A549 (cell line): ENCODE data around the gene MDH2. TPM values are rescaled to one million over a fixed set of nuclear protein-coding genes. Genes with fewer than 3 reads are reported as not detected.
"Not testable (repeated sequence)": the region's sequence is repeated elsewhere in the genome, so short reads cannot be mapped to it uniquely, and the experiment has no call there.

ENCODE experiments used
- ATAC-seq, 2 experiments: fragments of 200-7000 bp in 1 of 2; fragments of >200 bp in 1 of 2; cut with Nextera tagmentation in 1 of 2; cut with Tn5 transposase in 1 of 2; 3 replicates each; pipeline versions ENCODE4 v1.8.0 to v1.9.1; 2018 to 2020; ENCODE audit warnings: mild to moderate bottlenecking in 1 of 2, moderate library complexity in 1 of 2
- CTCF ChIA-PET: fragments of 300-600 bp; sonication (Branson Sonifier 250); formaldehyde crosslinking; extraction: SDS; loops from one replicate; lab custom pipeline; 2021; ENCODE audit warnings: antibody characterized with exemption, inconsistent platforms; lab: Yijun Ruan, JAX
- POLR2A ChIA-PET: fragments of 350-600 bp; formaldehyde crosslinking; extraction: SDS; loops from one replicate; lab custom pipeline; 2021; ENCODE audit warnings: antibody characterized with exemption, inconsistent platforms; lab: Yijun Ruan, JAX
- DNase-seq, 2 experiments: peaks; one replicate each; pipeline versions ENCODE4 v3.0.0 to v3.0.0-alpha.2; 2011 to 2016; ENCODE audit warnings: low read depth in 1 of 2, low spot score in 1 of 2
- FAIRE-seq: peaks from 2 replicates; lab custom pipeline; 2011; peaks lifted over from hg19 to GRCh38; lab: Jason Lieb, UNC
- H3K27ac ChIP-seq, 2 experiments: fragments of >200 bp; sonication (Bioruptor Twin); formaldehyde crosslinking; 3 replicates each; pipeline ENCODE4 v1.5.1; 2016 to 2017
- H3K4me1 ChIP-seq: fragments of >200 bp; sonication (Bioruptor Twin); formaldehyde crosslinking; 3 replicates; pipeline ENCODE4 v1.6.1; 2016
- H3K4me2 ChIP-seq: fragments of >200 bp; sonication (Bioruptor Twin); formaldehyde crosslinking; 3 replicates; pipeline ENCODE4 v1.6.1; 2016
- H3K4me3 ChIP-seq: fragments of >200 bp; sonication (Bioruptor Twin); formaldehyde crosslinking; 3 replicates; pipeline ENCODE4 v1.5.1; 2016
- H3K9me3 ChIP-seq: fragments of >200 bp; sonication (Bioruptor Twin); formaldehyde crosslinking; 3 replicates; pipeline ENCODE4 v1.6.1; 2016
- ATOH8 ChIP-seq: fragments of 250-450 bp; sonication (Bioruptor Pico); IDR thresholded peaks from 2 replicates; pipeline ENCODE4 v1.5.0; 2020; ENCODE audit warnings: low read depth, mild to moderate bottlenecking, moderate library complexity
- EP300 ChIP-seq, 2 experiments: fragments of >200 bp; sonication (Bioruptor Twin); formaldehyde crosslinking; IDR thresholded peaks; 2 replicates in 1 of 2; 3 replicates in 1 of 2; pipeline ENCODE4 v1.6.1; 2016 to 2017
- FOSL2 ChIP-seq, 2 experiments: fragments of 450-650 bp in 1 of 2; fragments of >200 bp in 1 of 2; sonication (Bioruptor Twin) in 1 of 2; formaldehyde crosslinking; IDR thresholded peaks; 2 replicates each; pipeline versions ENCODE4 v1.5.0 to v1.6.1; 2016 to 2020; ENCODE audit warnings: mild to moderate bottlenecking in 1 of 2, moderate library complexity in 1 of 2
- GATA3 ChIP-seq: IDR thresholded peaks from 2 replicates; pipeline ENCODE4 v1.6.1; 2012; ENCODE audit warnings: borderline replicate concordance
- HMGXB4 ChIP-seq: fragments of 250-450 bp; sonication (Bioruptor Pico); IDR thresholded peaks from 2 replicates; pipeline ENCODE4 v1.5.0; 2021; ENCODE audit warnings: mild to moderate bottlenecking, moderate library complexity, borderline replicate concordance
- KDM1A ChIP-seq: fragments of 200-600 bp; sonication (generic); IDR thresholded peaks from 2 replicates; pipeline ENCODE4 v1.6.1; 2016; ENCODE audit warnings: low read depth, mild to moderate bottlenecking
- MAFK ChIP-seq: fragments of 450-650 bp; IDR thresholded peaks from 2 replicates; pipeline ENCODE4 v1.6.1; 2014; ENCODE audit not compliant: partially characterized antibody
- MYC ChIP-seq: IDR thresholded peaks from 2 replicates; pipeline ENCODE4 v1.6.1; 2012; ENCODE audit warnings: mild to moderate bottlenecking, inconsistent platforms, low read length, improper control_type of control experiment, borderline replicate concordance
- NR3C1 ChIP-seq: fragments of >200 bp; sonication (Bioruptor Twin); formaldehyde crosslinking; IDR thresholded peaks from 3 replicates; pipeline ENCODE4 v1.6.1; 2017
- RARB ChIP-seq: fragments of 250-450 bp; sonication (Bioruptor Pico); IDR thresholded peaks from 2 replicates; pipeline ENCODE4 v1.8.0; 2021; ENCODE audit warnings: mild to moderate bottlenecking, moderate library complexity
- REST ChIP-seq: fragments of 200-600 bp; sonication (generic); IDR thresholded peaks from 2 replicates; pipeline ENCODE4 v1.6.1; 2016; ENCODE audit warnings: antibody characterized with exemption, mild to moderate bottlenecking, moderate library complexity
- ZNF302 ChIP-seq: fragments of 250-450 bp; sonication (Bioruptor Pico); IDR thresholded peaks from 2 replicates; pipeline ENCODE4 v1.9.0; 2021; ENCODE audit warnings: inconsistent platforms, mild to moderate bottlenecking, moderate library complexity
- ZSCAN20 ChIP-seq: fragments of 250-450 bp; sonication (Bioruptor Pico); IDR thresholded peaks from 2 replicates; pipeline ENCODE4 v1.8.0; 2022; ENCODE audit warnings: mild to moderate bottlenecking, moderate library complexity
- WGBS: methylation state at CpG from one replicate; pipeline ENCODE4 v1.1.6; 2017; ENCODE audit errors: missing lambda C conversion rate; 5-methylcytosine and 5-hydroxymethylcytosine counted together
- polyA plus RNA-seq, 4 experiments: library from polyadenylated mRNA; depleted of rRNA in 3 of 4; stranded (reverse); fragments of >200 nt; fragmentation: RNase III in 1 of 4; extraction: RNeasy Plus Mini Kit Qiagen cat#74134 plus additional on column Dnase treatment in 1 of 4; gene quantifications; 2 replicates in 3 of 4; 3 replicates in 1 of 4; pipeline ENCODE4 v1.2.3, GENCODE V29; 2011 to 2017

MDH2 gene
- polyA plus RNA-seq, 2 of the 4 experiments (the other 2 are of a cell fraction): 164 to 223 TPM

GRCh38 chr7:76077435-76077834, 29.5 kb downstream of the MDH2 start:
- TF ChIP-seq GATA3 (peak; percentile 61; the same call in 1 of the 2 replicates), MYC (no peak), HMGXB4 (CRISPR knock-in tag) (no peak), NR3C1 (no peak), ZNF302 (CRISPR knock-in tag) (no peak), MAFK (peak; percentile 61), ATOH8 (CRISPR knock-in tag) (no peak), FOSL2 (IDR thresholded peaks at IDR 0.05) (no peak), FOSL2 (CRISPR knock-in tag; IDR thresholded peaks at IDR 0.05) (0 out of 2 replicates have a peak, but pooled peaks have one; percentile 3), RARB (CRISPR knock-in tag) (no peak), ZSCAN20 (CRISPR knock-in tag) (no peak), EP300 (IDR thresholded peaks at IDR 0.05) (no peak), REST (no peak)
- H3K9me3 ChIP-seq: 0 out of 3 replicates have a peak, but pooled peaks cover 7% of the 10 kb centered on the region
- H3K4me1 ChIP-seq: peaks cover 29% of the 10 kb centered on the region
- peak; percentile 59 for FAIRE-seq
- no peak overlapping the region for H3K4me3 ChIP-seq
- peak overlapping the region; percentile 47 to 73; a peak in 5 of 6 replicates for H3K27ac ChIP-seq
- ChIA-PET POLR2A (no interaction called here), CTCF (no interaction called here)
- DNase-seq: no peak
- H3K4me2 ChIP-seq: peak overlapping the region; percentile 39; the same call in 1 of the 3 replicates
- 30% methylated on average over 3 of the region's 3 CpGs for WGBS
- no peak for ATAC-seq

GRCh38 chr7:76080204-76080603, 32.3 kb downstream of the MDH2 start:
- FAIRE-seq (no peak), DNase-seq (no peak), ATAC-seq (no peak)
- Histone ChIP-seq H3K27ac (peak overlapping the region; percentile 23 to 57; a peak in 3 of 6 replicates), H3K4me3 (no peak overlapping the region), H3K4me2 (no peak overlapping the region), H3K9me3 (0 out of 3 replicates have a peak, but pooled peaks cover 1% of the 10 kb centered on the region), H3K4me1 (peaks cover 54% of the 10 kb centered on the region)
- WGBS: 89% methylated on average over 5 of the region's 5 CpGs
- no peak for TF ChIP-seq HMGXB4 (CRISPR knock-in tag)
- no peak for TF ChIP-seq KDM1A
- ChIA-PET CTCF (no interaction called here), POLR2A (no interaction called here)

- Histone ChIP-seq H3K4me2 (peak overlapping the region; percentile 51), H3K4me1 (peaks cover 71% of the 10 kb centered on the region), H3K27ac (peak overlapping the region; percentile 75 to 92)
- H3K4me3 ChIP-seq, FAIRE-seq, ATAC-seq, H3K9me3 ChIP-seq, DNase-seq: not testable (repeated sequence)
- ChIA-PET POLR2A (interaction anchor here (0.7 to 0.8 kb wide), 2 partner anchors 15 to 36 kb away, joined by 5 to 9 read pairs; partner anchors contain the start of genes MDH2 and STYXL1), CTCF (interaction anchor here (0.7 to 2.1 kb wide), 2 partner anchors 14 to 15 kb away, joined by 5 to 12 read pairs; no protein-coding TSS in a partner anchor)
- WGBS: 83% methylated on average over 2 of the region's 2 CpGs
These were observed 36.2 kb downstream of the MDH2 start for GRCh38 chr7:76084115-76084514.
